ENCODE measurements around the gene RPL41. TPM values are rescaled to one million over a fixed set of nuclear protein-coding genes. Genes with fewer than 3 reads are reported as not detected.

The RPL41 gene
- total and polyA plus RNA-seq, 9 of the 15 experiments (the other 6 are each of a cell fraction or from before 2014, with no cell fraction given): 3,403 to 11,276 (median 5,604) TPM

DNA sequence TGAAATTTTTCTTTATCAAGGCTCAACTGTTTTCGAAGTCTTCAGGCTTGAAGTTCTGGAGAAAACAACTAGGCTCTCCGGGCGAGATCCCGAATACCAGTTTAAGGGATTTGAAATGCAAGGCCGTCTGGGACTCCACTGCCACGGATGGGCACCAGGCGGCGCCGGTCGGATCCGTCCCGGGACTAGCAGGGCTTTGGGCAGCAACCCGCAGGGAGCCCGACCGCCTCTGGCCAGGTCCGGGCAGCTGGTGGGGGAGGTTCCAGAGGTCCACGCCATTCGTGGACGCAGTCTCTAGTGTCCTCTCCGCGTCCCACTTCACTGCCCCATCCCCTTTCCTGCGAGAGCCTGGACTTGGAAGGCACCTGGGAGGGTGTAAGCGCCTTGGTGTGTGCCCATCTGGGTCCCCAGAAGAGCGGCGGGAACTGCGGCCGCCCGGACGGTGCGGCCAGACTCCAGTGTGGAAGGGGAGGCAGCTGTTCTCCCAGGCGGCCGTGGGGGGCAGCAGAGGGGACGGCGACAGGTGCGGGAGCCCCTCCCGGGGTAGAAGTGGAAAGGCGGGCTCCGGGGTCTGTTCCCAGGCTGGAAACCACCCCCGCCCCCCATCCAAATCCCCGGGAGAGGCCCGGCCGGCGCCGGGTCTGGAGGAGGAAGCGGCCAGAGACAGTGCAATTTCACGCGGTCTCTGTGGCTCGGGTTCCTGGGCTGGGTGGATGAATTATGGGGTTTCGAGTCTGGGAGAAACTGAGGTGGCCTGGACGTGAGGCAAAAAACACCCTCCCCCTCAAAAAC, 37.3 kb upstream of the RPL41 start (continued):
- TF ChIP-seq, protein P1, sequence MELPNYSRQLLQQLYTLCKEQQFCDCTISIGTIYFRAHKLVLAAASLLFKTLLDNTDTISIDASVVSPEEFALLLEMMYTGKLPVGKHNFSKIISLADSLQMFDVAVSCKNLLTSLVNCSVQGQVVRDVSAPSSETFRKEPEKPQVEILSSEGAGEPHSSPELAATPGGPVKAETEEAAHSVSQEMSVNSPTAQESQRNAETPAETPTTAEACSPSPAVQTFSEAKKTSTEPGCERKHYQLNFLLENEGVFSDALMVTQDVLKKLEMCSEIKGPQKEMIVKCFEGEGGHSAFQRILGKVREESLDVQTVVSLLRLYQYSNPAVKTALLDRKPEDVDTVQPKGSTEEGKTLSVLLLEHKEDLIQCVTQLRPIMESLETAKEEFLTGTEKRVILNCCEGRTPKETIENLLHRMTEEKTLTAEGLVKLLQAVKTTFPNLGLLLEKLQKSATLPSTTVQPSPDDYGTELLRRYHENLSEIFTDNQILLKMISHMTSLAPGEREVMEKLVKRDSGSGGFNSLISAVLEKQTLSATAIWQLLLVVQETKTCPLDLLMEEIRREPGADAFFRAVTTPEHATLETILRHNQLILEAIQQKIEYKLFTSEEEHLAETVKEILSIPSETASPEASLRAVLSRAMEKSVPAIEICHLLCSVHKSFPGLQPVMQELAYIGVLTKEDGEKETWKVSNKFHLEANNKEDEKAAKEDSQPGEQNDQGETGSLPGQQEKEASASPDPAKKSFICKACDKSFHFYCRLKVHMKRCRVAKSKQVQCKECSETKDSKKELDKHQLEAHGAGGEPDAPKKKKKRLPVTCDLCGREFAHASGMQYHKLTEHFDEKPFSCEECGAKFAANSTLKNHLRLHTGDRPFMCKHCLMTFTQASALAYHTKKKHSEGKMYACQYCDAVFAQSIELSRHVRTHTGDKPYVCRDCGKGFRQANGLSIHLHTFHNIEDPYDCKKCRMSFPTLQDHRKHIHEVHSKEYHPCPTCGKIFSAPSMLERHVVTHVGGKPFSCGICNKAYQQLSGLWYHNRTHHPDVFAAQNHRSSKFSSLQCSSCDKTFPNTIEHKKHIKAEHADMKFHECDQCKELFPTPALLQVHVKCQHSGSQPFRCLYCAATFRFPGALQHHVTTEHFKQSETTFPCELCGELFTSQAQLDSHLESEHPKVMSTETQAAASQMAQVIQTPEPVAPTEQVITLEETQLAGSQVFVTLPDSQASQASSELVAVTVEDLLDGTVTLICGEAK (IDR thresholded peaks at IDR 0.05): 0 out of 2 replicates have a peak, but pooled peaks have one; percentile 16
- TF ChIP-seq, protein P1 (CRISPR knock-in tag; IDR thresholded peaks at IDR 0.05): no peak
- 0 out of 2 replicates have a peak, but pooled peaks have one; percentile 23 for TF ChIP-seq SP1 (CRISPR knock-in tag; IDR thresholded peaks at IDR 0.05)
- peak; percentile 40; the same call in 1 of the 2 replicates for TF ChIP-seq CTBP1 (IDR thresholded peaks at IDR 0.05; ENCODE audit: borderline replicate concordance)
- TF ChIP-seq, protein P2, sequence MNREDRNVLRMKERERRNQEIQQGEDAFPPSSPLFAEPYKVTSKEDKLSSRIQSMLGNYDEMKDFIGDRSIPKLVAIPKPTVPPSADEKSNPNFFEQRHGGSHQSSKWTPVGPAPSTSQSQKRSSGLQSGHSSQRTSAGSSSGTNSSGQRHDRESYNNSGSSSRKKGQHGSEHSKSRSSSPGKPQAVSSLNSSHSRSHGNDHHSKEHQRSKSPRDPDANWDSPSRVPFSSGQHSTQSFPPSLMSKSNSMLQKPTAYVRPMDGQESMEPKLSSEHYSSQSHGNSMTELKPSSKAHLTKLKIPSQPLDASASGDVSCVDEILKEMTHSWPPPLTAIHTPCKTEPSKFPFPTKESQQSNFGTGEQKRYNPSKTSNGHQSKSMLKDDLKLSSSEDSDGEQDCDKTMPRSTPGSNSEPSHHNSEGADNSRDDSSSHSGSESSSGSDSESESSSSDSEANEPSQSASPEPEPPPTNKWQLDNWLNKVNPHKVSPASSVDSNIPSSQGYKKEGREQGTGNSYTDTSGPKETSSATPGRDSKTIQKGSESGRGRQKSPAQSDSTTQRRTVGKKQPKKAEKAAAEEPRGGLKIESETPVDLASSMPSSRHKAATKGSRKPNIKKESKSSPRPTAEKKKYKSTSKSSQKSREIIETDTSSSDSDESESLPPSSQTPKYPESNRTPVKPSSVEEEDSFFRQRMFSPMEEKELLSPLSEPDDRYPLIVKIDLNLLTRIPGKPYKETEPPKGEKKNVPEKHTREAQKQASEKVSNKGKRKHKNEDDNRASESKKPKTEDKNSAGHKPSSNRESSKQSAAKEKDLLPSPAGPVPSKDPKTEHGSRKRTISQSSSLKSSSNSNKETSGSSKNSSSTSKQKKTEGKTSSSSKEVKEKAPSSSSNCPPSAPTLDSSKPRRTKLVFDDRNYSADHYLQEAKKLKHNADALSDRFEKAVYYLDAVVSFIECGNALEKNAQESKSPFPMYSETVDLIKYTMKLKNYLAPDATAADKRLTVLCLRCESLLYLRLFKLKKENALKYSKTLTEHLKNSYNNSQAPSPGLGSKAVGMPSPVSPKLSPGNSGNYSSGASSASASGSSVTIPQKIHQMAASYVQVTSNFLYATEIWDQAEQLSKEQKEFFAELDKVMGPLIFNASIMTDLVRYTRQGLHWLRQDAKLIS (CRISPR knock-in tag; IDR thresholded peaks at IDR 0.05): 0 out of 2 replicates have a peak, but pooled peaks have one; percentile 16
- TF ChIP-seq, protein P3, sequence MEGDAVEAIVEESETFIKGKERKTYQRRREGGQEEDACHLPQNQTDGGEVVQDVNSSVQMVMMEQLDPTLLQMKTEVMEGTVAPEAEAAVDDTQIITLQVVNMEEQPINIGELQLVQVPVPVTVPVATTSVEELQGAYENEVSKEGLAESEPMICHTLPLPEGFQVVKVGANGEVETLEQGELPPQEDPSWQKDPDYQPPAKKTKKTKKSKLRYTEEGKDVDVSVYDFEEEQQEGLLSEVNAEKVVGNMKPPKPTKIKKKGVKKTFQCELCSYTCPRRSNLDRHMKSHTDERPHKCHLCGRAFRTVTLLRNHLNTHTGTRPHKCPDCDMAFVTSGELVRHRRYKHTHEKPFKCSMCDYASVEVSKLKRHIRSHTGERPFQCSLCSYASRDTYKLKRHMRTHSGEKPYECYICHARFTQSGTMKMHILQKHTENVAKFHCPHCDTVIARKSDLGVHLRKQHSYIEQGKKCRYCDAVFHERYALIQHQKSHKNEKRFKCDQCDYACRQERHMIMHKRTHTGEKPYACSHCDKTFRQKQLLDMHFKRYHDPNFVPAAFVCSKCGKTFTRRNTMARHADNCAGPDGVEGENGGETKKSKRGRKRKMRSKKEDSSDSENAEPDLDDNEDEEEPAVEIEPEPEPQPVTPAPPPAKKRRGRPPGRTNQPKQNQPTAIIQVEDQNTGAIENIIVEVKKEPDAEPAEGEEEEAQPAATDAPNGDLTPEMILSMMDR (IDR thresholded peaks at IDR 0.05 in 2 of 3, conservative IDR thresholded peaks at IDR 0.05 in 1 of 3; ENCODE audit: insufficient read depth in 2 of 3, low read depth in 1 of 3, low read length in 3 of 3): peak; percentile 64 to 67 (median 65)
- TF ChIP-seq HMG20A (CRISPR knock-in tag; conservative IDR thresholded peaks at IDR 0.05): no peak
- TF ChIP-seq MAZ (CRISPR knock-in tag; conservative IDR thresholded peaks at IDR 0.05 in 1 of 2, IDR thresholded peaks at IDR 0.05 in 1 of 2): peak; percentile 18 to 25; a peak in 3 of 4 replicates
- 0 out of 2 replicates have a peak, but pooled peaks have one; percentile 29 for TF ChIP-seq BCOR (IDR thresholded peaks at IDR 0.05)
- TF ChIP-seq TARDBP (IDR thresholded peaks at IDR 0.05): peak; percentile 59; the same call in 1 of the 2 replicates
- TF ChIP-seq SAFB (IDR thresholded peaks at IDR 0.05; ENCODE audit: borderline replicate concordance, low read depth, low read length): 0 out of 2 replicates have a peak, but pooled peaks have one; percentile 40

All from K562 (cell line).